DOHH2 (cell line): Measurements from ENCODE around the gene ADCY6.
A peak's percentile ranks its signal among the peaks of the same experiment; 100 is the strongest.

Experiments used
- H3F3A ChIP-seq: fragments of 200-600 bp; sonication (generic), shearing (Covaris generic); 2 replicates; pipeline ENCODE4 v1.6.0; 2016; ENCODE audit warnings: antibody characterized with exemption, mild to moderate bottlenecking; ENCODE audit not compliant: control insufficient read depth, insufficient read depth
- H3K27ac ChIP-seq: fragments of 200-600 bp; sonication (generic); 2 replicates; pipeline ENCODE4 v1.5.1; 2014; ENCODE audit warnings: low read depth, mild to moderate bottlenecking, low read length, moderate library complexity
- H3K27me3 ChIP-seq: fragments of 200-600 bp; sonication (generic); 2 replicates; pipeline ENCODE4 v1.6.1; 2014; ENCODE audit warnings: mild to moderate bottlenecking, low read length, mixed read lengths; ENCODE audit not compliant: control insufficient read depth
- H3K36me3 ChIP-seq: fragments of 200-600 bp; sonication (generic); 2 replicates; pipeline ENCODE4 v1.6.1; 2014; ENCODE audit warnings: mild to moderate bottlenecking, low read length, moderate library complexity, mixed read lengths; ENCODE audit not compliant: control insufficient read depth
- H3K4me1 ChIP-seq: fragments of 200-600 bp; sonication (generic); 2 replicates; pipeline ENCODE4 v1.6.1; 2014; ENCODE audit warnings: mild to moderate bottlenecking, low read length, mixed read lengths; ENCODE audit not compliant: control insufficient read depth
- H3K4me2 ChIP-seq: fragments of 200-600 bp; sonication (generic); 2 replicates; pipeline ENCODE4 v1.6.0; 2014; ENCODE audit warnings: mild to moderate bottlenecking, low read length, moderate library complexity
- H3K4me3 ChIP-seq: fragments of 200-600 bp; sonication (generic); 2 replicates; pipeline ENCODE4 v1.5.1; 2014; ENCODE audit warnings: mild to moderate bottlenecking, low read length, mixed read lengths
- H3K79me2 ChIP-seq: fragments of 200-600 bp; sonication (generic); 2 replicates; pipeline ENCODE4 v1.6.1; 2014; ENCODE audit warnings: mild to moderate bottlenecking, low read length, mixed read lengths; ENCODE audit not compliant: control insufficient read depth
- H3K9me2 ChIP-seq: fragments of 200-600 bp; sonication (generic); replicated peaks from 2 replicates; pipeline ENCODE4 v1.6.1; 2014; ENCODE audit warnings: mild to moderate bottlenecking, low read length, mixed read lengths; ENCODE audit not compliant: control insufficient read depth
- H3K9me3 ChIP-seq: fragments of 200-600 bp; sonication (generic); 2 replicates; pipeline ENCODE4 v1.6.1; 2014; ENCODE audit warnings: antibody characterized with exemption, low read length, mixed read lengths; ENCODE audit not compliant: control insufficient read depth, insufficient read depth
- H4K20me1 ChIP-seq: fragments of 200-600 bp; sonication (generic); 2 replicates; pipeline ENCODE4 v1.6.0; 2014; ENCODE audit warnings: low read depth, mild to moderate bottlenecking, antibody characterized with exemption, low read length, moderate library complexity; ENCODE audit not compliant: control insufficient read depth, insufficient read depth
- CTCF ChIP-seq: fragments of 200-600 bp; sonication (generic); IDR thresholded peaks from one replicate; pipeline ENCODE4 v1.5.1; 2014; ENCODE audit warnings: antibody characterized with exemption, mild to moderate bottlenecking, low read depth, low read length; ENCODE audit not compliant: poor library complexity, severe bottlenecking
- EZH2phosphoT487 ChIP-seq: fragments of 200-600 bp; sonication (generic); IDR thresholded peaks from 2 replicates; pipeline ENCODE4 v1.6.1; 2017; ENCODE audit warnings: borderline replicate concordance, mild to moderate bottlenecking, antibody characterized with exemption, low read length, moderate library complexity, mixed read lengths

ADCY6 gene

GRCh38 chr12:48795550-48796455, 6.9 kb upstream of the ADCY6 start:
- Histone ChIP-seq H3K27ac (no peak overlapping the region), H3K36me3 (no peaks in the 10 kb centered on the region), H3K9me2 (no peaks in the 10 kb centered on the region), H3K9me3 (no peaks in the 10 kb centered on the region), H4K20me1 (no peaks in the 10 kb centered on the region), H3K27me3 (peaks cover 5% of the 10 kb centered on the region), H3F3A (no peaks in the 10 kb centered on the region), H3K79me2 (no peaks in the 10 kb centered on the region), H3K4me1 (no peaks in the 10 kb centered on the region), H3K4me3 (no peak overlapping the region), H3K4me2 (no peak overlapping the region)
- TF ChIP-seq CTCF (peak; percentile 97), EZH2phosphoT487 (no peak)

GRCh38 chr12:48794870-48795269, 6.0 kb upstream of the ADCY6 start:
- Histone ChIP-seq H3K27ac (no peak overlapping the region), H3K4me1 (no peaks in the 10 kb centered on the region), H3K9me3 (no peaks in the 10 kb centered on the region), H3K36me3 (no peaks in the 10 kb centered on the region), H3K4me2 (no peak overlapping the region), H3K4me3 (no peak overlapping the region), H3K79me2 (no peaks in the 10 kb centered on the region), H3K9me2 (no peaks in the 10 kb centered on the region), H4K20me1 (no peaks in the 10 kb centered on the region), H3K27me3 (peaks cover 8% of the 10 kb centered on the region), H3F3A (no peaks in the 10 kb centered on the region)
- TF ChIP-seq CTCF (no peak), EZH2phosphoT487 (no peak)

GRCh38 chr12:48793696-48794095, 4.8 kb upstream of the ADCY6 start:
- Histone ChIP-seq H3K4me2 (no peak overlapping the region), H3K4me1 (no peaks in the 10 kb centered on the region)
- TF ChIP-seq EZH2phosphoT487, result no peak
- no peak for TF ChIP-seq CTCF

More at GRCh38 chr12:48793696-48794095, 4.8 kb upstream of the ADCY6 start:
- H3K27ac ChIP-seq, result no peak overlapping the region
- H3K4me3 ChIP-seq, result no peak overlapping the region
- H3K79me2 ChIP-seq, result no peaks in the 10 kb centered on the region
- peaks cover 10% of the 10 kb centered on the region for H3K27me3 ChIP-seq
- H3K9me3 ChIP-seq, result no peaks in the 10 kb centered on the region
- no peaks in the 10 kb centered on the region for H3F3A ChIP-seq
- H3K36me3 ChIP-seq, result no peaks in the 10 kb centered on the region
- H4K20me1 ChIP-seq, result no peaks in the 10 kb centered on the region
- H3K9me2 ChIP-seq, result no peaks in the 10 kb centered on the region
